HG03045 (cell line): Measurements from ENCODE around the gene INTS7.

Experiments used
- ATAC-seq: cut with Tn5 transposase; IDR thresholded peaks from one replicate; pipeline ENCODE4 v1.9.1; 2021; ENCODE audit warnings: mild to moderate bottlenecking, moderate library complexity; ENCODE audit not compliant: unreplicated experiment

INTS7 gene

DNA sequence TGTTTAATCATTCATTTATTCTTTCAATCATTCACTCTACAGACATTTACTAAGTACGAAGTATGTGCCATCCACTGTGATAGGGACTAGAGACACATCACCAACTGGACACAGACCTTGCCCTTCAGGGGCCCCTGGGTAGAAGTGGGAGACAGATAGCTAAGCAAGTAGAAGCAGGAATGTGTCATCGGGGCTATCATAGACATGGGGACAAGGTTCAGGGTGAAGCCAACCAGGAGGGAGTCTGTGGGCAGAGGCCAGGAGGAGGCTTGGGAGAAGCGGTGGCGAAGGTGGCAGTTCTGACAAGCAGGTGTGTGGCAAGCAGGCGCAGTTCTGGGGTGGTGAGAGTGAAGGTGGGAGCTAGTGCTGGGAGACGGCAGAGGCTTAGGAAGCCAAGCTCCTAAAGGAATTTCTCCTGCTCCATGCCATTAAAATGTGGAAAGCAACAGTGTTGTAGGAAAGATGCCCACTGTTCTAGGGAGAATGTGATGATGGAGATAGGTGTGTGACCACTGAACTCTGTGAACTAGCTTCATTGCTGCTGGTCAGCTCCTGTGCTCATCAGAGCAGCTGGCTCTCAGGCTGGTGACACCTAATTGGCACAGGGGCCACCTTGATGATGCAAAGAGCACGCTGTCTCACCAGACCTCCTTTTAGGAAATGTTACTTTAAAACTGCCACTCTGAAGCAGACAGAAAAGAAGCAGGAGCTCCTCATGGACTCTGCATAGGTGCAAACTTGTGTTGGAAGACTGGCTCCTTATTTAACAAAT lies 125.1 kb downstream of the INTS7 start:
- no peak for ATAC-seq

DNA sequence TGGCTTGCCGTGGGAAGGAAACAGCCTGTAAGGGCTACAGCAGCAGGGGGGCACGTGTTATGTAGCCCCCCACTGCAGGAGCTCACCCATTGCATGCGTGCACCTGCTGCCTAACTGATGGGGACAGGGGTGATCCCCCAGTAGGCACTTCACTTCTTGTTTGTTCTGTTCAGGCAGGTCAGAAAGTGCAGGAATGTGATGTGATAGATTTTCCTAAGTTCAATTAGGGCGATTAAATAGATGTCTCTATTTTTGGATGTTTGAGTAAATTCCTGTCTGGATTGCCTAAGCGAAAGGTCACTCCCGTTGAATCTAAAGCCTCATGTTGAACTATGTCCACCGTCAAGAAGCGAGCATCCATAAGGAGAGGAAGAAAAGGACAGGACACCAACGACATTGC lies 126.0 kb downstream of the INTS7 start:
- ATAC-seq: no peak

DNA sequence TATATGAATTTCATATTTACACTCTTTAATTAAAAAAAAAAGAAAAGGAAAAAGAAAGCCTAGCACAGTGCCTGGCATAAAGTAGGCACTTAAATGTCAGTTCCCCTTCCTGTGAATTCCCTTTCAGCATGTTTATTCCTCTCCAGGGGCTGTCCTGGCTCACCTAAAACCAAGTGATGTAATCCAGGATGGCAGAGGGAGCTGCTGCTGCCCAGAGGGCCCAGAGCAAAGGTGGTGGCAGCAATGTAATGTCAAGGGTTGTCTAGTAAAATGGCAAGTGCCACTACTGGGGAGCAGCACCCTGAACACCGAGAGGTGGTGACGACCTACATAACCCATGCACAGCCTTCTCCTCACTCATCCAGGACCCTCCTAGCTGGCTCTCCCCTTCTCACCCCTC lies 126.4 kb downstream of the INTS7 start:
- no peak for ATAC-seq

DNA sequence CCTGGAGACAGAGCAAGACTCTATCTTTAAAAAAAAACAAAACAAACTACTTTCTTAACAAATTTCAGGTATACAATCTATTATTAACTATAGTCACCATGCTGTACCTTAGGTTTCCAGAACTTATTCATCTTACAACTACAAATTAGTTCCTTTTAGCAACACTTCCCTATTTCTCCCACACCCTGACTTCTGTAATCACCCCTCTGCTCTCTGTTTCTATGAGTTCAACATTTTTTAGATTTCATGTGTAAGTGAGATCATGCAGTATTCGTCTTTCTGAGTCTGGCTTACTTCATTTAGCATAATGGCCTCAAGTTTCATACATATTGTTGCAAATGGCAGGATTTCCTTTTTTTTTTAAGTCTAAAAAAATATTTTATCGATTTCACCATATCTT lies 126.9 kb downstream of the INTS7 start:
- no peak for ATAC-seq

DNA sequence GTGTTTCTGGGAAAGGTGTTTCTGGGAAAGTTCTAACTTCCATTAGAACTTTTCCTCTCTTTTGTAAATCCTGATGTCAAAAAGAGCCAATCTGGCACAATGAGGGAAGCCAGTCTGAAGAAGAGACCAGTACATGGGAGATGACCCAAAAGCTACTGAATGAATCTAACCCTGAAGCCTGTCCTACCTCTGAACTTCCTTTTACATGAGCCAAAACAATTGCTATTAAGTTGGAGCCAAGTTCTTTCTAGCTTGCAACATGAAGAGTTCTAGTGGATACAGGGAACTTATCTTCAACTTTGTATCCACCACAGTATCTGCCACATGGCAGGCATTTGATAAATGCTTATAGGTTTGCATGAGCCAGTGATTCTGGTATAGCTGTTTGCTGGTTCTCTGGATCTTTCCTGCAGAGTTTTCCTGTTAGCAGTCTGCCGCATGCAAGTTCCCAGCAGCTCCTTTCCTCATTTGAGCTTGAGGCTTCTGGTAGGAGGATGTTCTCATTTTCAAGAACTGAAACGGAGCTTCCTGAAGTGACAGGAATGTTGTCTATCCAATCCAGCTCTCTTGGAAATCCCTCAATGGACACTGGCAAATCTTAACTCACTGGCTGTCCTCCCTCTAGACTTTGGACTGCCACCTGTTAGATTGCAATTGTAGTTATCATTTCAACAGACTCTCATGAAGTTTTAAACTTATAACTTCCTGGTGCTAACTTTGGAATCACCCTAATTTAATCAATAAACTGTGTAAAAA lies 131.7 kb downstream of the INTS7 start:
- no peak for ATAC-seq

DNA sequence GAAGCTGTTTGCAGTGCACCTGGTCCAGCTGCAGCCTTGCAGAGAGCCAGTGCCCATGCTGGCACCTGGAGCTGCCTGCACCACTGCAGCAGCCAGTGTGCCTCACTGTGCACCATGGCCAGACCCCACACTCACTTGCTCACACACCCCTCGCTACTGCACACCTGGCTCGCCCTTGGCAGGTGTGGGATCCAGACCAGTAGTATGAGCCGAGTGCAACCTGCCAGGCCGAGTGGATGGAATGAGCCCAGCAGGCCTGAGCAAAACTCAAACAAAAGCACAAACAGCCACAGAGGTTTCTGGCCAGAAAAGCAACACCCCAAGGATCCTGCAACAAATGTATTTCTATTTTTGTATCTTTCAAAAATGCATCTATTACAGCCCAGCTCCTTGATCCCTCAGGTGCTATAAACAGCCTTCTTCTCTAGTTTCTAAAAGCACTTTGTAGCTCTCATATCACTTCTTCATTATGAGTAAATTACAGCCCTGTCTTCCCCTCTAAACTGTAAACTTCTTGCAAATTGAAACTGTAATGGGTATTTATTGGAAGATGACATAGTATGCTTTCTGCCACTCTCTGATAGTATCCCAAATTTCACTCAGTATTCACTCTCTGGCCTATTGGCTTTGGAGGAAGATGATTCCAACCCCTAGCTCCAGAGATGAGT lies 132.6 kb downstream of the INTS7 start:
- no peak for ATAC-seq

DNA sequence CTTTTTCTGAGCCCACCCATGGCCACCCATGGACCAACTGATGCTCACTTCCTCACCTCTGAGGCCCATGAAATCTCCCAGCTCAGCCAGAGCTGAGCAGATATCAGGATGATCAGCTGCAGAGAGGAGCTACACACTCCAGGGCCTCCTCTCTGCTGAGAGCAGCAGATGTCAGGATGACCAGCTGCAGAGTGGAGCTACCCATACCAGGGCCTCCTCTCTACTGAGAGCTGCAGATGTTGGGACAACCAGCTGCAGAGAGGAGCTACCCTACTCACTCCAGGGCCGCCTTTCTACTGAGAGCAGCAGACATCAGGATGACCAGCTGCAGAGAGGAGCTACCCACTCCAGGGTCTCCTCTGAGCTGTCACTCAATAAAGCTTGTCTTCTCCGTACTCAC lies 133.4 kb downstream of the INTS7 start:
- no peak for ATAC-seq

DNA sequence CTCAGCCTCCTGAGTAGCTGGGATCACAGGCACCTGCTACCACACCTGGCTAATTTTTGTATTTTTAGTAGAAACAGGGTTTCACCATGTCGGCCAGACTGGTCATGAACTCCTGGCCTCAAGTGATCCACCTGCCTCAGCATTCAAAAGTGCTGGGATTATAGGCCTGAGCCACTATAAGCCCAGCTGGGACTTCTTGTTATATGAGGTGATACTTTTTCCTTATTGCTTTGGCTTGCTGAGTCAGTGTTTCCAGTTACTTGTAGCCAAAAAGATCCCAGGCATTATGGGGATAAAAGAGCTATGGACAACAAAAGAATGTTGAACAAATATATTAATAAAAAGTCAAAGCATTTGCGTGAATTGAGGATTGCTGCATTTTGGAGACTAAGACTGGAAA lies 134.9 kb downstream of the INTS7 start:
- ATAC-seq: no peak

DNA sequence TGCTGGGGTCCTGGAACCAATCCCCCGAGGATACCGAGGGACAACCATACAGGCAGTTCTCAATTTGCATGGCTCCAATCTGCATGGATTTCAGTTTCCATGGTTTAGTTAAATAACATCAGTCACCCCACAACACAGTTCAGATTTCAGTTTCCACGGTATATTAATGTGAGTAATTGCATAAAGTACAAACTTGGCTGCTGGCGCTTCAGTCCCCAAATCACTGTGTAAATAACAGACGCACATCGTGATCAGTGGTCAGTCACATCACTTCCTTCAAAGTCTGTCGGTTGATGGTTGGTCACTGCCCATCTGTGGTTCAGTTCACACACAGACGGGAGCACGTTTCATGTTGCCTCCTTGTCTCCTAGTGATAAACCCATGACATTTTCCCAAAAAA lies 138.4 kb downstream of the INTS7 start:
- ATAC-seq: no peak

DNA sequence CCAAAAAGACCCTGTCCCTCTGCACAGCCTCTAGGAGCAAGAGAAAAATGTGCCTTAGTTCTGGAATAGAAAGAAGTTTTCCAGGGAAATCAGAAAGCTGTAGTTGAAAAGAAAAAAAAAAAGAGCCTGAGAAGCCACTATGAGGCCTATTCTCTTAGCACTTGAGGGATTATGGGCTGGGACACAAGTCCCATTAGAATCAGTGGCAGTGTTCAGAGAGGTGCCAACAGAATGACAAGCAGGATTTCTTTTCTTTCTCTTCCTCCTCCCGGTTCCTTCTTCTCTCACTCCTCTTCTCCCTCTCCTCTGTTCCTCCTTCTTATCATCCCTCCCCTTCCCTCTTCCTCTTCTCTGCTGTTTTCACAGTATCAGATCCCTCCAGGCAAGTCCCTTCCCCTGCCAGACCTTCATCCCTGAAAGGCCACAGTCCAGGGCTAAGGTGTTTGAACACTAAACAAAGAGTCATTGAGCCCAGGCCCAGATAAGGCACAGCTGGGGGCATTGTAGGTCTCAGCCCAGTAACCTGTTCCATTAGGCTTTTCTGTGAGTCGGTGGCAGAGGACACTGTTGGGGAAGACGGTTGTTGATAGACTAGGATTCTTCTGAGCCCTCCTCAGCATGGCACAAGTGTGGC lies 140.1 kb downstream of the INTS7 start:
- no peak for ATAC-seq

DNA sequence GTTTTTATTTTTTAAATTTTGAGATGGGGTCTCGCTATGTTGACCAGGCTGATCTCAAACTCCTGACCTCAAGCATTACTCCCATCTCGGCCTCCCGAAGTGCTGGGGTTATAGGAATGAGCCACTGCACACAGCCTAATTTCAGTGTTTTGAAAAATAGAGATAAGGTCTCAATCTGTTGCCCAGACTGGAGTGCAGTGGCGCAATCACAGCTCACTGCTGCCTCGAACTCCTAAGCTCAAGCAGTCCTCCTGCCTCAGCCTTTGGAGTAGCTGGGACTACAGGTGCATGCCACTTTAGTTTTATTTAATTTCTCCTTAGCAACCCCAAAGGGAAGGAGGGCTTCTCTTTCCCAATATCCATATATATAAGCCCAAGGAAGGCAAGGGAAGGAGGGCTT lies 141.0 kb downstream of the INTS7 start:
- no peak for ATAC-seq

DNA sequence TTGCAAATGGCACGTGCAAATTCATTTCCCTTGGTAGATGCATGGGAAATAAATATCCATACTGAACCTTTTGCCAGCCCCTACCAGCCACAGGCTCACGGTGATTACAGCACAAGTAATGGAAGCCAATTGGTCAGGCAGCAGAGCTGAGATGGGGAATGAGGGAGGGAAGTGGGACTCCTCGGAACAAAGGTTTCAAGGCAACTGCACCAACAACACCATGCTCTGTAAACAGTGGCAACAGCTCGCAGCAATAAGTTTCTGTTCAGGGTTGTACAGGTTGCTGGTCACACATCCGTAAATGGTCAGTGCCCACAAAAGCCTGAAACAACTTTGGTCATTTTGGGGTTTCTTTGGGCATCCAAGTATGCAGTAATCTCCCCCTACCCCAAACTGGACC lies 142.1 kb downstream of the INTS7 start:
- ATAC-seq: no peak

DNA sequence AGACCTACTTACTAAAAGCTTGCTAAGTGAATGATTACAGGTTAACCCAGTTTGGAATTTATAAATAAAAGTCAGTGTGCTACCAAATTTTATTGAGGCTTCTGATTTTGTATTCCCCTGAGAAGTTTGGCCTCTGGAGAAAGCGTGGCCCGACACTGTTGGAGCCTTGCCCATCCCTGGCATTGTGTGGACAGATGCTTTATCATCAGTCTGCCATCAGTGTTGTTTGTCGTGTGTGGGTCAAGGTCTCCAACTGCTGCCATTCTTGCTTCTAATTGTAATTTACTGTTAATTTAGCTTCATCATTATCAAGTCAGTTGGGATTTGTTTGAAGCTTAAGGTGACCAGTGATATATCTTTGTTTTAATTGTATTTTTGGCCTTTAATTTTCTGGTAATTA lies 142.8 kb downstream of the INTS7 start:
- no peak for ATAC-seq

DNA sequence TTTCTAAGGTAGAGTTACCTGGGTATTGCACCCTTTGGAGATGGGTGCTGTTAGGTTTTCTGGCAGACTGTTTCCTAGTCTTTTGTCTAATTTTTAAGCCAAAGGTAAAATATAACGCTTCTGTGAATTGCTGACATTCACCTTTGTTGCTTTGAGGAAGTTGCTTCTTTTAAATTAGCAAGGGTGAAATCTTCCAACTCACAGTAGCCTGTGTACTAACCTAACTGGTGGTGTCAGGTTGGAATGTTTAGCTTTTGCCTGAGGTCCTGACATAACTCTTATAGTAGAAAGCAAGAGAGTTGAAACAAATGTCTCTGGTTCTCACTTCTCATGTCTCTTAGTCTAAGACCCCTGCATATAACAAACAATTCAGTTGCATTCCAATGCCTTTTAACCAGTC lies 143.6 kb downstream of the INTS7 start:
- no peak for ATAC-seq
